Liver (tissue), 9 donors: ENCODE results near the gene EHMT1. TPM values are rescaled to one million over a fixed set of nuclear protein-coding genes. Genes with fewer than 3 reads are reported as not detected.

Source experiments
- DNase-seq: peaks from one replicate; pipeline ENCODE4 v3.0.0-alpha.2; 2017; ENCODE audit warnings: low spot score
- H3K27ac ChIP-seq, 2 donors: one replicate each; pipeline ENCODE4 v1.7.0; 2013; ENCODE audit warnings: inconsistent platforms in 2 of 2, low read length in 2 of 2, control low read depth in 1 of 2, low read depth in 1 of 2, mild to moderate bottlenecking in 1 of 2
- H3K27me3 ChIP-seq, 4 donors: one replicate each; pipeline versions ENCODE4 v1.6.1 to v1.7.0; 2013; ENCODE audit warnings: low read length in 3 of 4, inconsistent platforms in 1 of 4, mild to moderate bottlenecking in 1 of 4, moderate library complexity in 1 of 4; ENCODE audit not compliant: control insufficient read depth in 4 of 4, insufficient read depth in 4 of 4
- H3K36me3 ChIP-seq, 4 donors: one replicate each; pipeline versions ENCODE4 v1.6.1 to v1.7.0; 2013; ENCODE audit warnings: low read length in 3 of 4, mild to moderate bottlenecking in 3 of 4, low read depth in 1 of 4, moderate library complexity in 1 of 4; ENCODE audit not compliant: control insufficient read depth in 4 of 4, insufficient read depth in 3 of 4
- H3K4me1 ChIP-seq, 4 donors: one replicate each; pipeline versions ENCODE4 v1.6.1 to v1.7.0; 2013; ENCODE audit warnings: low read length in 3 of 4, mild to moderate bottlenecking in 3 of 4, moderate library complexity in 1 of 4; ENCODE audit not compliant: control insufficient read depth in 4 of 4, insufficient read depth in 4 of 4
- H3K4me3 ChIP-seq, 3 donors: one replicate each; pipeline versions ENCODE4 v1.6.1 to v1.7.0; 2013; ENCODE audit warnings: low read length in 3 of 3, control low read depth in 1 of 3, low read depth in 1 of 3, mild to moderate bottlenecking in 1 of 3
- H3K9ac ChIP-seq, 2 donors: one replicate each; pipeline ENCODE4 v1.7.0; 2013; ENCODE audit warnings: low read length in 2 of 2, mild to moderate bottlenecking in 2 of 2, moderate library complexity in 2 of 2, control low read depth in 1 of 2, low read depth in 1 of 2
- H3K9me3 ChIP-seq, 4 donors: one replicate each; pipeline versions ENCODE4 v1.6.1 to v1.7.0; 2013; ENCODE audit warnings: low read length in 3 of 4; ENCODE audit not compliant: control insufficient read depth in 4 of 4
- ATF3 ChIP-seq: IDR thresholded peaks from 2 replicates; pipeline ENCODE4 v1.6.1; 2016; ENCODE audit warnings: antibody characterized with exemption
- CTCF ChIP-seq: fragments of 150-350 bp; IDR thresholded peaks from 2 replicates; pipeline ENCODE4 v1.5.1; 2017; ENCODE audit warnings: improper control_type of control experiment, low read depth, low read length; ENCODE audit not compliant: missing input control
- EGR1 ChIP-seq, 2 donors: IDR thresholded peaks; 2 replicates each; pipeline ENCODE4 v1.6.1; 2016 to 2018; ENCODE audit warnings: antibody characterized with exemption in 2 of 2, low read depth in 2 of 2
- FOXA1 ChIP-seq: IDR thresholded peaks from 2 replicates; pipeline ENCODE4 v1.6.1; 2016; ENCODE audit warnings: antibody characterized with exemption
- FOXA2 ChIP-seq: IDR thresholded peaks from 2 replicates; pipeline ENCODE4 v1.6.1; 2016; ENCODE audit warnings: antibody characterized with exemption
- GABPA ChIP-seq, 2 donors: IDR thresholded peaks in 1 of 2; conservative IDR thresholded peaks in 1 of 2; 2 replicates each; pipeline ENCODE4 v1.6.1; 2016; ENCODE audit warnings: antibody characterized with exemption in 2 of 2, mild to moderate bottlenecking in 1 of 2, moderate library complexity in 1 of 2
- HNF4A ChIP-seq, 2 donors: conservative IDR thresholded peaks; 2 replicates each; pipeline ENCODE4 v1.6.1; 2016; ENCODE audit warnings: antibody characterized with exemption in 2 of 2, mild to moderate bottlenecking in 2 of 2
- HNF4G ChIP-seq: IDR thresholded peaks from 2 replicates; pipeline ENCODE4 v1.6.1; 2016; ENCODE audit warnings: antibody characterized with exemption
- JUND ChIP-seq, 2 donors: IDR thresholded peaks; 2 replicates each; pipeline ENCODE4 v1.6.1; 2016; ENCODE audit warnings: antibody characterized with exemption in 2 of 2
- MAX ChIP-seq: IDR thresholded peaks from 2 replicates; pipeline ENCODE4 v1.6.1; 2016; ENCODE audit warnings: antibody characterized with exemption
- NR2F2 ChIP-seq: IDR thresholded peaks from 2 replicates; pipeline ENCODE4 v1.6.1; 2016; ENCODE audit warnings: antibody characterized with exemption
- RAD21 ChIP-seq, 2 donors: IDR thresholded peaks; 2 replicates each; pipeline ENCODE4 v1.6.1; 2016; ENCODE audit warnings: antibody characterized with exemption in 2 of 2, mild to moderate bottlenecking in 2 of 2
- REST ChIP-seq: IDR thresholded peaks from 2 replicates; pipeline ENCODE4 v1.6.1; 2016; ENCODE audit warnings: antibody characterized with exemption, mild to moderate bottlenecking
- RXRA ChIP-seq, 2 donors: IDR thresholded peaks; 2 replicates each; pipeline ENCODE4 v1.6.1; 2017 to 2018; ENCODE audit warnings: antibody characterized with exemption in 2 of 2, mild to moderate bottlenecking in 1 of 2
- SP1 ChIP-seq: IDR thresholded peaks from 2 replicates; pipeline ENCODE4 v1.6.1; 2018; ENCODE audit warnings: antibody characterized with exemption, mild to moderate bottlenecking
- TAF1 ChIP-seq: conservative IDR thresholded peaks from 2 replicates; pipeline ENCODE4 v1.6.1; 2016; ENCODE audit warnings: antibody characterized with exemption, mild to moderate bottlenecking
- YY1 ChIP-seq: IDR thresholded peaks from 2 replicates; pipeline ENCODE4 v1.6.1; 2016; ENCODE audit warnings: antibody characterized with exemption, mild to moderate bottlenecking
- ZBTB33 ChIP-seq: IDR thresholded peaks from 2 replicates; pipeline ENCODE4 v1.6.1; 2016; ENCODE audit warnings: antibody characterized with exemption
- WGBS: extraction: QIAGEN DNeasy Blood & Tissue Kit; methylation state at CpG from one replicate; pipeline ENCODE4 v1.1.7; 2013; 5-methylcytosine and 5-hydroxymethylcytosine counted together
- polyA plus RNA-seq, 2 donors: library from polyadenylated mRNA; stranded (reverse) in 1 of 2; unstranded in 1 of 2; fragments of 200-250 nt in 1 of 2; fragments of >200 nt in 1 of 2; fragmentation: Nextera tagmentation in 1 of 2; extraction: Ambion mirVana in 1 of 2; gene quantifications; one replicate each; pipeline versions ENCODE4 v1.2.1 to v1.2.3, GENCODE V29; 2013 to 2015
- total RNA-seq, 2 donors: library from RNA; depleted of rRNA; stranded (reverse); fragments of >200 nt; gene quantifications; one replicate each; pipeline ENCODE4 v1.2.3, GENCODE V29; 2014
- donor health status: healthy.
- donor health status: healthy.
- donor health status: healthy.
- donor health status: healthy.
- donor health status: healthy.

The EHMT1 gene
- total and polyA plus RNA-seq, 4 donors = 16.1 to 48.2 (median 27.3) TPM

GRCh38 chr9:137834846-137835546, 216.2 kb downstream of the EHMT1 start:
- no peaks in the 10 kb centered on the region for H3K27me3 ChIP-seq
- H3K4me1 ChIP-seq = no peaks in the 10 kb centered on the region
- H3K9ac ChIP-seq = no peak overlapping the region
- H3K4me3 ChIP-seq = no peak overlapping the region
- no peak for TF ChIP-seq GABPA (IDR thresholded peaks at IDR 0.05 in 1 of 2, conservative IDR thresholded peaks at IDR 0.05 in 1 of 2)
- no peak for TF ChIP-seq NR2F2
- no peak for TF ChIP-seq ZBTB33
- TF ChIP-seq MAX = no peak
- TF ChIP-seq RAD21 (IDR thresholded peaks at IDR 0.05) = no peak
- TF ChIP-seq REST = no peak
- no peak for TF ChIP-seq TAF1
- TF ChIP-seq EGR1 (IDR thresholded peaks at IDR 0.05; ENCODE audit: low read depth in 2 of 2) = no peak
- TF ChIP-seq SP1 = no peak
- no peak for TF ChIP-seq HNF4A (conservative IDR thresholded peaks at IDR 0.05)
- TF ChIP-seq RXRA (IDR thresholded peaks at IDR 0.05) = no peak
- TF ChIP-seq FOXA2 = no peak
- no peak for TF ChIP-seq FOXA1
- TF ChIP-seq JUND (IDR thresholded peaks at IDR 0.05) = no peak
- TF ChIP-seq YY1 = no peak
- no peak for TF ChIP-seq ATF3
- no peak for TF ChIP-seq CTCF
- TF ChIP-seq HNF4G = no peak
- peaks cover 11 to 44% (median 28%) of the 10 kb centered on the region in 4 donors for H3K36me3 ChIP-seq
- H3K27ac ChIP-seq = no peak overlapping the region
- WGBS = 98% methylated on average over 66 of the region's 66 CpGs
- no peaks in the 10 kb centered on the region for H3K9me3 ChIP-seq
- no peak for DNase-seq
